B cell (primary cell): ENCODE measurements around the gene ACSS1. TPM values are rescaled to one million over a fixed set of nuclear protein-coding genes. Genes with fewer than 3 reads are reported as not detected.

ENCODE experiments used
- ATAC-seq: fragments of 200-7000 bp; cut with Tn5 transposase; one replicate; pipeline ENCODE4 v1.10.0; 2021; ENCODE audit warnings: low read depth, mild to moderate bottlenecking, moderate number of reproducible peaks, moderate library complexity
- CTCF ChIA-PET: fragments of 350-600 bp; sonication (Branson Sonifier 250); formaldehyde crosslinking; loops from one replicate; lab custom pipeline; 2021; ENCODE audit warnings: antibody characterized with exemption, inconsistent platforms; lab: Charles Lee
- POLR2A ChIA-PET: fragments of 350-600 bp; sonication (Branson Sonifier 250); formaldehyde crosslinking; loops from one replicate; lab custom pipeline; 2021; ENCODE audit warnings: antibody characterized with exemption; lab: Charles Lee
- DNase-seq: peaks from one replicate; pipeline ENCODE4 v3.0.0; 2013
- H2AFZ ChIP-seq: 2 replicates; pipeline ENCODE4 v1.6.1; 2012; ENCODE audit warnings: mild to moderate bottlenecking, low read depth, low read length; ENCODE audit not compliant: insufficient read depth, poor library complexity, severe bottlenecking
- H3K27ac ChIP-seq, 2 donors: 1 replicate in 1 of 2; 2 replicates in 1 of 2; pipeline ENCODE4 v1.5.1; 2012 to 2013; ENCODE audit warnings: low read length in 2 of 2, mild to moderate bottlenecking in 2 of 2, moderate library complexity in 1 of 2
- H3K27me3 ChIP-seq, 4 experiments: fragments of 200-600 bp in 1 of 4; sonication (generic) in 1 of 4; replicated peaks in 1 of 4; 1 replicate in 2 of 4; 2 replicates in 2 of 4; pipeline versions ENCODE4 v1.6.1 to v1.7.0; 2013 to 2016; ENCODE audit warnings: low read length in 3 of 4, mild to moderate bottlenecking in 2 of 4, mixed read lengths in 1 of 4, moderate library complexity in 1 of 4; ENCODE audit not compliant: insufficient read depth in 4 of 4, control insufficient read depth in 3 of 4; ENCODE audit errors: control extremely low read depth in 1 of 4
- H3K36me3 ChIP-seq, 2 experiments: replicated peaks in 1 of 2; 1 replicate in 1 of 2; 2 replicates in 1 of 2; pipeline versions ENCODE4 v1.6.1 to v1.7.1; 2013; ENCODE audit warnings: low read length in 1 of 2; ENCODE audit not compliant: insufficient read depth in 2 of 2, control insufficient read depth in 1 of 2; ENCODE audit errors: control extremely low read depth in 1 of 2, extremely low read depth in 1 of 2
- H3K4me1 ChIP-seq, 2 donors: fragments of 200-600 bp in 1 of 2; sonication (generic) in 1 of 2; 1 replicate in 1 of 2; 2 replicates in 1 of 2; pipeline versions ENCODE4 v1.5.1 to v1.6.1; 2013 to 2017; ENCODE audit warnings: low read length in 2 of 2; ENCODE audit not compliant: control insufficient read depth in 2 of 2, insufficient read depth in 2 of 2
- H3K4me2 ChIP-seq: replicated peaks from 2 replicates; pipeline ENCODE3; 2012; ENCODE audit warnings: mild to moderate bottlenecking, low read depth, low read length; ENCODE audit not compliant: poor library complexity, severe bottlenecking
- H3K4me3 ChIP-seq, 5 experiments: fragments of 200-600 bp in 1 of 5; sonication (generic) in 1 of 5; 1 replicate in 3 of 5; 2 replicates in 2 of 5; pipeline versions ENCODE4 v1.5.1 to v1.7.0; 2011 to 2016; ENCODE audit warnings: low read length in 4 of 5, mild to moderate bottlenecking in 4 of 5, low read depth in 2 of 5, control low read depth in 1 of 5, moderate library complexity in 1 of 5; ENCODE audit not compliant: insufficient read depth in 1 of 5; ENCODE audit errors: control extremely low read depth in 1 of 5, extremely low read depth in 1 of 5
- H3K79me2 ChIP-seq: fragments of 200-600 bp; sonication (generic); one replicate; pipeline ENCODE4 v1.6.0; 2016; ENCODE audit warnings: low read length; ENCODE audit not compliant: control insufficient read depth, insufficient read depth
- H3K9ac ChIP-seq: fragments of 200-600 bp; sonication (generic); 2 replicates; pipeline ENCODE4 v1.6.1; 2017; ENCODE audit warnings: mild to moderate bottlenecking, low read length, moderate library complexity
- H3K9me3 ChIP-seq, 3 donors: one replicate each; pipeline versions ENCODE4 v1.6.1 to v1.7.1; 2013; ENCODE audit warnings: low read length in 2 of 3; ENCODE audit not compliant: control insufficient read depth in 2 of 3, insufficient read depth in 1 of 3; ENCODE audit errors: control extremely low read depth in 1 of 3
- H4K20me1 ChIP-seq: 2 replicates; pipeline ENCODE4 v1.6.0; 2012; ENCODE audit warnings: mild to moderate bottlenecking, low read length; ENCODE audit not compliant: insufficient read depth, control insufficient read depth, poor library complexity, severe bottlenecking
- H3K27ac Mint-ChIP-seq: one replicate; pipeline ENCODE4 v1.8.0; 2021; ENCODE audit warnings: mixed read lengths
- H3K27me3 Mint-ChIP-seq: one replicate; pipeline ENCODE4 v1.8.0; 2021; ENCODE audit warnings: mixed read lengths
- H3K4me1 Mint-ChIP-seq: one replicate; pipeline ENCODE4 v1.8.0; 2021; ENCODE audit warnings: mixed read lengths
- H3K4me3 Mint-ChIP-seq: one replicate; pipeline ENCODE4 v1.8.0; 2021; ENCODE audit warnings: mixed read lengths
- H3K9me3 Mint-ChIP-seq: one replicate; pipeline ENCODE4 v1.8.0; 2022; ENCODE audit warnings: mixed read lengths; ENCODE audit not compliant: insufficient read depth
- CTCF ChIP-seq: fragments of 200-600 bp; IDR thresholded peaks from one replicate; pipeline ENCODE4 v1.8.0; 2022; ENCODE audit warnings: antibody characterized with exemption, mild to moderate bottlenecking
- EZH2 ChIP-seq: IDR thresholded peaks from 2 replicates; pipeline ENCODE4 v1.6.1; 2012; ENCODE audit warnings: borderline replicate concordance, low read depth, mild to moderate bottlenecking, moderate library complexity, low read length; ENCODE audit not compliant: insufficient read depth, poor library complexity, severe bottlenecking
- WGBS: methylation state at CpG from one replicate; pipeline ENCODE4 v1.1.5; 2013; ENCODE audit warnings: missing lambda C conversion rate; ENCODE audit not compliant: insufficient coverage; 5-methylcytosine and 5-hydroxymethylcytosine counted together
- intact Hi-C: fragments of 100-400 bp; cut with micrococcal nuclease; formaldehyde crosslinking; loops from one replicate; pipeline ENCODE4 v1.10.0; 2022
- polyA plus RNA-seq: library from polyadenylated mRNA; depleted of rRNA; stranded (reverse); fragments of >200 nt; gene quantifications from 2 replicates; pipeline ENCODE4 v1.2.3, GENCODE V29; 2012
- total RNA-seq, 2 donors: library from RNA; stranded (reverse); fragments of 120-200 nt in 1 of 2; gene quantifications; 1 replicate in 1 of 2; 2 replicates in 1 of 2; pipeline versions ENCODE4 v1.2.3 to v1.2.4, GENCODE V29; 2013 to 2022

Gene ACSS1
- total and polyA plus RNA-seq, 2 donors (not counting 1 experiment from before 2014, with no cell fraction given) = 82.7 to 95.5 TPM

- H3K79me2 ChIP-seq = no peaks in the 10 kb centered on the region
- no peaks in the 10 kb centered on the region for H3K9me3 ChIP-seq
- H3K27ac ChIP-seq = no peak overlapping the region
- no peak overlapping the region for H3K4me2 ChIP-seq
- H3K4me3 ChIP-seq = no peak overlapping the region
- ChIA-PET CTCF (interaction anchor here (1.1 to 6.1 kb wide), 2 partner anchors 71 to 73 kb away, joined by 3 to 250 read pairs; partner anchors contain the start of gene APMAP), POLR2A (no interaction called here)
- peaks cover 19 to 23% of the 10 kb centered on the region in 2 donors for H3K4me1 ChIP-seq
- no peaks in the 10 kb centered on the region for H4K20me1 ChIP-seq
- H3K9ac ChIP-seq = no peak overlapping the region
- WGBS = 98% methylated on average over 17 of the region's 18 CpGs
- DNase-seq (no peak), ATAC-seq (no peak)
- H3K36me3 ChIP-seq = no peaks in the 10 kb centered on the region
- H3K27me3 ChIP-seq = peaks cover 0 to 25% (median 12%) of the 10 kb centered on the region in 4 experiments
- Mint-ChIP-seq H3K9me3 (no peaks in the 10 kb centered on the region), H3K4me1 (peaks cover 24% of the 10 kb centered on the region), H3K27ac (no peak overlapping the region), H3K27me3 (peaks cover 30% of the 10 kb centered on the region), H3K4me3 (no peak overlapping the region)
- H2AFZ ChIP-seq = no peak overlapping the region
- intact Hi-C loops = loop anchor here (5.0 to 10.0 kb wide), 2 partner anchors 963 to 1130 kb away; no protein-coding TSS in a partner anchor
- TF ChIP-seq EZH2 (no peak), CTCF (no peak)
Measured at GRCh38 chr20:25067102-25067987, 9.4 kb upstream of the ACSS1 start.

GRCh38 chr20:25066386-25066785 is 8.4 kb upstream of the ACSS1 start:
- Mint-ChIP-seq H3K27me3 (peaks cover 20% of the 10 kb centered on the region), H3K27ac (no peak overlapping the region), H3K9me3 (no peaks in the 10 kb centered on the region), H3K4me1 (peaks cover 27% of the 10 kb centered on the region), H3K4me3 (no peak overlapping the region)
- H3K27me3 ChIP-seq = peaks cover 0 to 17% (median 6%) of the 10 kb centered on the region in 4 experiments
- no peaks in the 10 kb centered on the region for H3K9me3 ChIP-seq
- ChIA-PET POLR2A (interaction anchor here (0.6 kb wide), 1 partner anchor 16 kb away, joined by 7 read pairs; no protein-coding TSS in a partner anchor), CTCF (interaction anchor here (1.3 to 6.1 kb wide), 8 partner anchors 10 to 908 kb away, joined by 3 to 250 read pairs (median 6); partner anchors contain the start of gene APMAP)
- TF ChIP-seq CTCF (no peak), EZH2 (no peak)
- intact Hi-C loops = loop anchor here (5.0 to 10.0 kb wide), 2 partner anchors 962 to 1129 kb away; no protein-coding TSS in a partner anchor
- whole genome bisulfite sequencing = 24% methylated on average over 6 of the region's 6 CpGs
- no peaks in the 10 kb centered on the region for H3K79me2 ChIP-seq
- no peak overlapping the region for H3K4me2 ChIP-seq
- peaks cover 24 to 27% of the 10 kb centered on the region in 2 donors for H3K4me1 ChIP-seq
- H3K4me3 ChIP-seq = no peak overlapping the region
- DNase-seq (no peak), ATAC-seq (no peak)
- no peak overlapping the region for H3K27ac ChIP-seq
- no peak overlapping the region for H3K9ac ChIP-seq
- no peak overlapping the region for H2AFZ ChIP-seq
- H4K20me1 ChIP-seq = no peaks in the 10 kb centered on the region
- no peaks in the 10 kb centered on the region for H3K36me3 ChIP-seq
